Caco-2 (cell line): Measurements from ENCODE around the gene TBX2. TPM values are rescaled to one million over a fixed set of nuclear protein-coding genes. Genes with fewer than 3 reads are reported as not detected.

Experiments used
- BruUV-seq: library from RNA; stranded (reverse); fragments of 400-500 nt; replicated peaks from 2 replicates; lab custom pipeline; 2021; lab: Mats Ljungman, UMichigan
- CTCF ChIA-PET: fragments of 300-600 bp; sonication (Branson Sonifier 250); formaldehyde crosslinking; loops from one replicate; lab custom pipeline; 2022; ENCODE audit warnings: antibody characterized with exemption; lab: Charles Lee
- POLR2A ChIA-PET: fragments of 300-600 bp; sonication (Branson Sonifier 250); formaldehyde crosslinking; loops from one replicate; lab custom pipeline; 2022; ENCODE audit warnings: antibody characterized with exemption; lab: Charles Lee
- DNase-seq, 2 experiments: peaks; one replicate each; pipeline versions ENCODE4 v3.0.0 to v3.0.0-alpha.2; 2020 to 2022
- H3K27me3 ChIP-seq: replicated peaks from 2 replicates; pipeline ENCODE4 v1.6.0; 2011; ENCODE audit warnings: low read length; ENCODE audit not compliant: control insufficient read depth, insufficient read depth
- H3K36me3 ChIP-seq: 2 replicates; pipeline ENCODE4 v1.5.1; 2011; ENCODE audit warnings: low read length; ENCODE audit not compliant: control insufficient read depth, insufficient read depth
- H3K4me1 ChIP-seq: fragments of 250-450 bp; sonication (Bioruptor Pico); 2 replicates; pipeline ENCODE4 v1.5.1; 2020; ENCODE audit warnings: mild to moderate bottlenecking
- H3K4me3 ChIP-seq: 2 replicates; pipeline ENCODE4 v1.5.1; 2011; ENCODE audit warnings: low read depth, mild to moderate bottlenecking, control low read depth, low read length
- H3K9me3 ChIP-seq: fragments of 250-450 bp; sonication (Bioruptor Pico); 2 replicates; pipeline ENCODE4 v1.5.1; 2020; ENCODE audit warnings: mild to moderate bottlenecking, moderate library complexity
- H3K27ac Mint-ChIP-seq: one replicate; pipeline ENCODE4 v1.8.0; 2022; ENCODE audit warnings: mixed read lengths; ENCODE audit not compliant: unreplicated experiment
- H3K27me3 Mint-ChIP-seq: one replicate; pipeline ENCODE4 v1.8.0; 2022; ENCODE audit warnings: mixed read lengths; ENCODE audit not compliant: insufficient read depth, unreplicated experiment
- H3K36me3 Mint-ChIP-seq: one replicate; pipeline ENCODE4 v1.8.0; 2022; ENCODE audit warnings: mild to moderate bottlenecking, mixed read lengths; ENCODE audit not compliant: insufficient read depth, unreplicated experiment
- H3K4me1 Mint-ChIP-seq: one replicate; pipeline ENCODE4 v1.8.0; 2022; ENCODE audit warnings: low read depth, mixed read lengths; ENCODE audit not compliant: unreplicated experiment
- H3K4me3 Mint-ChIP-seq: one replicate; pipeline ENCODE4 v1.8.0; 2022; ENCODE audit warnings: mild to moderate bottlenecking, moderate library complexity, mixed read lengths; ENCODE audit not compliant: unreplicated experiment
- H3K9me3 Mint-ChIP-seq: one replicate; pipeline ENCODE4 v1.8.0; 2022; ENCODE audit warnings: mixed read lengths; ENCODE audit not compliant: unreplicated experiment
- CTCF ChIP-seq, 2 experiments: fragments of 200-600 bp in 1 of 2; IDR thresholded peaks; 1 replicate in 1 of 2; 2 replicates in 1 of 2; pipeline versions ENCODE4 v1.5.1 to v1.8.0; 2011 to 2022; ENCODE audit warnings: antibody characterized with exemption in 1 of 2, control low read depth in 1 of 2, inconsistent platforms in 1 of 2, low read depth in 1 of 2, low read length in 1 of 2, mild to moderate bottlenecking in 1 of 2, moderate library complexity in 1 of 2; ENCODE audit not compliant: insufficient read depth in 1 of 2, severe bottlenecking in 1 of 2, unreplicated experiment in 1 of 2
- intact Hi-C: fragments of 100-400 bp; cut with micrococcal nuclease; formaldehyde crosslinking; loops from one replicate; pipeline ENCODE4 v1.10.0; 2022; ENCODE audit not compliant: unreplicated experiment
- total RNA-seq: library from RNA; stranded (reverse); gene quantifications from 2 replicates; pipeline ENCODE4 v1.2.3, GENCODE V29; 2022

TBX2 gene
- total RNA-seq, 1 experiment from 2014 or later, result 8.9 TPM

- CTCF ChIA-PET, result no interaction called here
- Mint-ChIP-seq H3K4me1 (peaks cover 40% of the 10 kb centered on the region), H3K36me3 (peaks cover 7% of the 10 kb centered on the region), H3K27me3 (no peaks in the 10 kb centered on the region), H3K9me3 (peaks cover 18% of the 10 kb centered on the region), H3K4me3 (no peak overlapping the region), H3K27ac (no peak overlapping the region)
- no peak for DNase-seq
- intact Hi-C loops, result no loop called here
- Histone ChIP-seq H3K4me1 (peaks cover 44% of the 10 kb centered on the region), H3K27me3 (no peaks in the 10 kb centered on the region), H3K4me3 (no peak overlapping the region), H3K9me3 (peaks cover 8% of the 10 kb centered on the region), H3K36me3 (no peaks in the 10 kb centered on the region)
- no peak for TF ChIP-seq CTCF (IDR thresholded peaks at IDR 0.05; ENCODE audit: insufficient read depth in 1 of 2, low read depth in 1 of 2, low read length in 1 of 2, severe bottlenecking in 1 of 2, unreplicated experiment in 1 of 2)
- POLR2A ChIA-PET, result no interaction called here
- no TSS peak for BruUV-seq
Observed at GRCh38 chr17:61456061-61456681, 56.5 kb downstream of the TBX2 start.

DNA sequence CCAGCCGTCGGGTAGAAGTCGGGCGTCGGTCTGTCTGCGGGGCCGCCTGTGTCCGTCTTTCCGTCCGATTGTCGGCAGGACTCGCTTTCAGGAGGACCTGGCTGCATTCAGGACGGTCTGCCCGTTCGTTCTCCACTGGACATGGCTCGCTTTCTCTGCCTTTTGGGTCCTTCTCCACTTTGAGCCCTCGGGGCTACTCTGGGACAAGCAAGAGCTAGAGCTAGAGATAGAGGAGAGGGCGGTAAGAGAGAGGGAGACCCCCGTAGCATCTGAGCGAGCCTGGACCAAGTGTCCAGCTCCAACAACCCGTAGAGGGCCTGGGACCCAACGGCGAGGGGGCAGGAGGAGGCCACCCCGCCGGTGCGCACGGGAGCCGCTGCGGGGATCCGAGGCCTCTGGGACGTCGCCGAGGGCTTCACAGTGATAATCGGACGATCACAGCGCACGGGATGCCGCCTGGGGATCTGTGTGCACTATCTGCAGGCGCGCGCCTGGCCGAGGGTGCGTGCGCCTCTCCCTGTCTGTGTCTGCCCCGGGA lies 57.1 kb downstream of the TBX2 start:
- TF ChIP-seq CTCF (IDR thresholded peaks at IDR 0.05; ENCODE audit: insufficient read depth in 1 of 2, low read depth in 1 of 2, low read length in 1 of 2, severe bottlenecking in 1 of 2, unreplicated experiment in 1 of 2), result no peak
- peaks cover 49% of the 10 kb centered on the region for H3K4me1 ChIP-seq
- peaks cover 8% of the 10 kb centered on the region for H3K9me3 ChIP-seq
- Mint-ChIP-seq H3K27ac (no peak overlapping the region), H3K4me3 (no peak overlapping the region), H3K9me3 (peaks cover 18% of the 10 kb centered on the region), H3K36me3 (peaks cover 7% of the 10 kb centered on the region), H3K4me1 (peaks cover 45% of the 10 kb centered on the region), H3K27me3 (no peaks in the 10 kb centered on the region)
- no peak for DNase-seq
- H3K27me3 ChIP-seq, result no peaks in the 10 kb centered on the region
- intact Hi-C loops, result no loop called here
- CTCF ChIA-PET, result no interaction called here
- no peak overlapping the region for H3K4me3 ChIP-seq
- no TSS peak for BruUV-seq
- H3K36me3 ChIP-seq, result no peaks in the 10 kb centered on the region
- POLR2A ChIA-PET, result no interaction called here

- CTCF ChIA-PET, result no interaction called here
- H3K4me3 ChIP-seq, result no peak overlapping the region
- Mint-ChIP-seq H3K27ac (no peak overlapping the region), H3K36me3 (peaks cover 7% of the 10 kb centered on the region), H3K4me3 (no peak overlapping the region), H3K27me3 (no peaks in the 10 kb centered on the region), H3K9me3 (peaks cover 18% of the 10 kb centered on the region), H3K4me1 (peaks cover 48% of the 10 kb centered on the region)
- POLR2A ChIA-PET, result no interaction called here
- H3K27me3 ChIP-seq, result no peaks in the 10 kb centered on the region
- no peaks in the 10 kb centered on the region for H3K36me3 ChIP-seq
- peaks cover 8% of the 10 kb centered on the region for H3K9me3 ChIP-seq
- intact Hi-C loops, result no loop called here
- no peak for DNase-seq
- peaks cover 49% of the 10 kb centered on the region for H3K4me1 ChIP-seq
- TF ChIP-seq CTCF (IDR thresholded peaks at IDR 0.05; ENCODE audit: insufficient read depth in 1 of 2, low read depth in 1 of 2, low read length in 1 of 2, severe bottlenecking in 1 of 2, unreplicated experiment in 1 of 2), result no peak
- no TSS peak for BruUV-seq
Observed at GRCh38 chr17:61457226-61457983, 57.8 kb downstream of the TBX2 start.
